HCT116 (cell line): ENCODE data around the gene ODAPH. TPM values are rescaled to one million over a fixed set of nuclear protein-coding genes. Genes with fewer than 3 reads are reported as not detected.
A peak's percentile ranks its signal among the peaks of the same experiment; 100 is the strongest.

Experiments
- ATAC-seq: fragments of 200-7000 bp; cut with Tn5 transposase; 2 replicates; pipeline ENCODE4 v1.9.1; 2020; ENCODE audit warnings: mild to moderate bottlenecking, moderate library complexity
- BruUV-seq: library from RNA; stranded (reverse); fragments of 400-500 nt; replicated peaks from 2 replicates; lab custom pipeline; 2021; lab: Mats Ljungman, UMichigan
- CTCF ChIA-PET: fragments of 300-600 bp; sonication (Branson Sonifier 250); formaldehyde crosslinking; loops from one replicate; lab custom pipeline; 2021; ENCODE audit warnings: antibody characterized with exemption; lab: Charles Lee
- POLR2A ChIA-PET: fragments of 300-600, 350-600 bp; sonication (Branson Sonifier 250); formaldehyde crosslinking; loops from one replicate; lab custom pipeline; 2021; ENCODE audit warnings: antibody characterized with exemption; lab: Charles Lee
- RAD21 ChIA-PET, 2 experiments: fragments of 300-600 bp; sonication (Branson Sonifier 250); formaldehyde crosslinking; loops; one replicate each; lab custom pipeline; 2023; ENCODE audit warnings: low total read pairs in 2 of 2; ENCODE audit not compliant: uncharacterized antibody in 2 of 2, unreplicated experiment in 2 of 2, low non-redundant PET in 1 of 2; lab: Charles Lee
- DNase-seq: peaks from one replicate; pipeline ENCODE4 v3.0.0-alpha.2; 2010; ENCODE audit warnings: low read depth, low spot score
- H2AFZ ChIP-seq: fragments of 200-600 bp; shearing (Covaris generic), sonication (generic); 2 replicates; pipeline ENCODE4 v1.6.1; 2017; ENCODE audit warnings: low read depth, mixed run types, mixed read lengths, antibody characterized with exemption, low read length; ENCODE audit not compliant: poor library complexity, severe bottlenecking
- H3K27ac ChIP-seq: 2 replicates; pipeline ENCODE4 v1.5.1; 2012; ENCODE audit warnings: low read depth, low read length
- H3K27me3 ChIP-seq: fragments of 200-600 bp; sonication (generic); 2 replicates; pipeline ENCODE4 v1.6.1; 2016; ENCODE audit warnings: mixed run types, low read length, mixed read lengths; ENCODE audit not compliant: insufficient read depth
- H3K36me3 ChIP-seq, 2 experiments: fragments of 200-500 bp in 1 of 2; fragments of 200-600 bp in 1 of 2; sonication (Bioruptor generic) in 1 of 2; sonication (generic) in 1 of 2; 2 replicates each; pipeline versions ENCODE4 v1.5.1 to v1.6.1; 2014 to 2016; ENCODE audit warnings: low read length in 2 of 2, inconsistent platforms in 1 of 2, mixed read lengths in 1 of 2, mixed run types in 1 of 2; ENCODE audit not compliant: insufficient read depth in 2 of 2, control insufficient read depth in 1 of 2
- H3K4me1 ChIP-seq, 2 experiments: fragments of 200-600 bp in 1 of 2; sonication (generic) in 1 of 2; 2 replicates each; pipeline versions ENCODE4 v1.5.1 to v1.6.1; 2012 to 2017; ENCODE audit warnings: low read length in 2 of 2, inconsistent platforms in 1 of 2, mild to moderate bottlenecking in 1 of 2, mixed read lengths in 1 of 2, mixed run types in 1 of 2, moderate library complexity in 1 of 2; ENCODE audit not compliant: insufficient read depth in 2 of 2, control insufficient read depth in 1 of 2
- H3K4me2 ChIP-seq: fragments of 200-600 bp; sonication (generic); 2 replicates; pipeline ENCODE4 v1.6.1; 2017; ENCODE audit warnings: mixed run types, low read length, mixed read lengths
- H3K4me3 ChIP-seq, 2 experiments: fragments of 200-600 bp in 1 of 2; sonication (generic) in 1 of 2; replicated peaks in 1 of 2; 2 replicates each; pipeline ENCODE4 v1.5.1; 2011 to 2016; ENCODE audit warnings: low read length in 2 of 2, control low read depth in 1 of 2, low read depth in 1 of 2, mild to moderate bottlenecking in 1 of 2, mixed read lengths in 1 of 2, mixed run types in 1 of 2
- H3K79me2 ChIP-seq: fragments of 200-600 bp; sonication (generic); 2 replicates; pipeline ENCODE4 v1.6.1; 2017; ENCODE audit warnings: mild to moderate bottlenecking, mixed run types, low read length, moderate library complexity, mixed read lengths; ENCODE audit not compliant: insufficient read depth
- H3K9ac ChIP-seq: fragments of 200-600 bp; sonication (generic); 2 replicates; pipeline ENCODE4 v1.6.1; 2016; ENCODE audit warnings: low read length, mixed read lengths
- H3K9me2 ChIP-seq: fragments of 200-600 bp; sonication (generic), shearing (Covaris generic); 2 replicates; pipeline ENCODE4 v1.6.1; 2017; ENCODE audit warnings: mixed run types, mild to moderate bottlenecking, moderate library complexity; ENCODE audit not compliant: insufficient read depth
- H3K9me3 ChIP-seq, 2 experiments: fragments of 200-500 bp in 1 of 2; fragments of 200-600 bp in 1 of 2; sonication (Bioruptor generic) in 1 of 2; sonication (generic) in 1 of 2; 2 replicates each; pipeline ENCODE4 v1.6.1; 2014 to 2017; ENCODE audit warnings: low read length in 2 of 2, mixed read lengths in 2 of 2, inconsistent platforms in 1 of 2, low read depth in 1 of 2, mild to moderate bottlenecking in 1 of 2, mixed run types in 1 of 2, moderate library complexity in 1 of 2; ENCODE audit not compliant: control insufficient read depth in 1 of 2, insufficient read depth in 1 of 2
- H4K20me1 ChIP-seq: fragments of 200-600 bp; sonication (generic), shearing (Covaris generic); 2 replicates; pipeline ENCODE4 v1.6.1; 2017; ENCODE audit warnings: mixed run types, mild to moderate bottlenecking, moderate library complexity; ENCODE audit not compliant: insufficient read depth
- ATF3 ChIP-seq: IDR thresholded peaks from 2 replicates; pipeline ENCODE4 v1.6.1; 2012
- CTCF ChIP-seq, 3 experiments: fragments of 200-600 bp in 1 of 3; sonication (generic) in 1 of 3; IDR thresholded peaks in 2 of 3; conservative IDR thresholded peaks in 1 of 3; 2 replicates each; pipeline ENCODE4 v1.5.1; 2012 to 2017; ENCODE audit warnings: low read depth in 2 of 3, low read length in 2 of 3, antibody characterized with exemption in 1 of 3, borderline replicate concordance in 1 of 3, control low read depth in 1 of 3, mild to moderate bottlenecking in 1 of 3, mixed read lengths in 1 of 3, mixed run types in 1 of 3, moderate library complexity in 1 of 3; ENCODE audit not compliant: insufficient read depth in 1 of 3
- EZH2 ChIP-seq: fragments of 200-600 bp; sonication (generic); IDR thresholded peaks from 2 replicates; pipeline ENCODE4 v1.6.1; 2017; ENCODE audit warnings: antibody characterized with exemption, mixed run types
- EZH2phosphoT487 ChIP-seq: fragments of 200-600 bp; IDR thresholded peaks from 2 replicates; pipeline ENCODE4 v1.6.1; 2018; ENCODE audit warnings: antibody characterized with exemption, borderline replicate concordance
- RAD21 ChIP-seq: IDR thresholded peaks from 2 replicates; pipeline ENCODE4 v1.6.1; 2012; ENCODE audit warnings: low read depth, mild to moderate bottlenecking
- REST ChIP-seq: IDR thresholded peaks from 2 replicates; pipeline ENCODE4 v1.6.1; 2012; ENCODE audit warnings: low read depth
- SP1 ChIP-seq: IDR thresholded peaks from 2 replicates; pipeline ENCODE4 v1.6.1; 2012; ENCODE audit warnings: low read depth
- SRF ChIP-seq: IDR thresholded peaks from 2 replicates; pipeline ENCODE4 v1.6.1; 2012; ENCODE audit warnings: low read depth
- ZBTB33 ChIP-seq: IDR thresholded peaks from 2 replicates; pipeline ENCODE4 v1.6.1; 2011; ENCODE audit warnings: mild to moderate bottlenecking, low read length, moderate library complexity; ENCODE audit not compliant: insufficient replicate concordance; ENCODE audit errors: extremely low read depth
- ZFX ChIP-seq: fragments of 450-650 bp; IDR thresholded peaks from 2 replicates; pipeline ENCODE4 v1.6.1; 2017
- intact Hi-C: fragments of 100-400 bp; cut with micrococcal nuclease; formaldehyde crosslinking; loops from 2 replicates; pipeline ENCODE4 v1.10.0; 2022
- total RNA-seq: library from RNA; stranded (reverse); gene quantifications from one replicate; pipeline ENCODE4 v1.2.1, GENCODE V29; 2021; ENCODE audit not compliant: unreplicated experiment

ODAPH gene
- total RNA-seq, 1 experiment from 2014 or later = not detected

- POLR2A ChIA-PET = interaction anchor here (1.0 to 1.2 kb wide), 2 partner anchors 10 to 15 kb away, joined by 3 to 6 read pairs; no protein-coding TSS in a partner anchor
- intact Hi-C loops = loop anchor here (5.0 kb wide), 1 partner anchor 1243 kb away; no protein-coding TSS in a partner anchor
- H3K36me3 ChIP-seq = peaks cover 9 to 15% of the 10 kb centered on the region in 2 experiments; a peak in 3 of 4 replicates
- peak overlapping the region; percentile 28 for H2AFZ ChIP-seq
- peak overlapping the region; percentile 95 for H3K4me2 ChIP-seq
- peaks cover 50% of the 10 kb centered on the region for H3K79me2 ChIP-seq
- H3K4me1 ChIP-seq = peaks cover 8 to 24% of the 10 kb centered on the region in 2 experiments; a peak in 3 of 4 replicates
- RAD21 ChIA-PET = no interaction called here
- peak overlapping the region; percentile 59 to 94 for H3K4me3 ChIP-seq
- BruUV-seq = no TSS peak
- CTCF ChIA-PET = no interaction called here
- TF ChIP-seq EZH2phosphoT487 (no peak), REST (no peak)
- no peaks in the 10 kb centered on the region for H3K9me3 ChIP-seq
- peak overlapping the region; percentile 78 for H3K27ac ChIP-seq
- DNase-seq = no peak
- peak; percentile 3; the same call in 1 of the 2 replicates for ATAC-seq
- peak overlapping the region; percentile 97 for H3K9ac ChIP-seq
- H3K9me2 ChIP-seq = no peaks in the 10 kb centered on the region
- no peaks in the 10 kb centered on the region for H3K27me3 ChIP-seq
- H4K20me1 ChIP-seq = no peaks in the 10 kb centered on the region
Measured at GRCh38 chr4:75514949-75515612, 40.8 kb upstream of the ODAPH start.

GRCh38 chr4:75516144-75516543, 39.7 kb upstream of the ODAPH start:
- POLR2A ChIA-PET = no interaction called here
- no peak for TF ChIP-seq EZH2phosphoT487
- TF ChIP-seq ZBTB33 = no peak
- no peak for TF ChIP-seq SRF
- no peak for TF ChIP-seq ZFX
- no peak for TF ChIP-seq CTCF (IDR thresholded peaks at IDR 0.05 in 2 of 3, conservative IDR thresholded peaks at IDR 0.05 in 1 of 3; ENCODE audit: borderline replicate concordance in 1 of 3, insufficient read depth in 1 of 3, low read depth in 2 of 3, low read length in 2 of 3)
- no peak for TF ChIP-seq SP1
- TF ChIP-seq ATF3 = no peak
- TF ChIP-seq EZH2 = no peak
- TF ChIP-seq RAD21 = no peak

More at GRCh38 chr4:75516144-75516543, 39.7 kb upstream of the ODAPH start:
- H3K4me3 ChIP-seq = no peak overlapping the region
- H3K4me2 ChIP-seq = peak overlapping the region; percentile 95; the same call in 1 of the 2 replicates
- H3K4me1 ChIP-seq = peaks cover 8 to 24% of the 10 kb centered on the region in 2 experiments; a peak in 3 of 4 replicates
- no peaks in the 10 kb centered on the region for H3K9me3 ChIP-seq
- intact Hi-C loops = no loop called here
- DNase-seq (no peak), ATAC-seq (no peak)
- no peaks in the 10 kb centered on the region for H3K9me2 ChIP-seq
- no peak overlapping the region for H3K27ac ChIP-seq
- no peak overlapping the region for H3K9ac ChIP-seq
- peaks cover 9 to 11% of the 10 kb centered on the region in 2 experiments; a peak in 3 of 4 replicates for H3K36me3 ChIP-seq
- no peaks in the 10 kb centered on the region for H4K20me1 ChIP-seq
- H3K27me3 ChIP-seq = no peaks in the 10 kb centered on the region
- ChIA-PET RAD21 (no interaction called here), CTCF (no interaction called here)
- H2AFZ ChIP-seq = no peak overlapping the region
- H3K79me2 ChIP-seq = peaks cover 43% of the 10 kb centered on the region
- no TSS peak for BruUV-seq
